ENCODE results near the gene GATD1.

The GATD1 gene

GRCh38 chr11:776561-777287 lies 563 bp downstream of the GATD1 start (continued):
- TF ChIP-seq ZNF248 (tag by site-specific recombination; IDR thresholded peaks at IDR 0.05), result no peak
- no peak for TF ChIP-seq ZNF274 (IDR thresholded peaks at IDR 0.05; ENCODE audit: low read length)
- TF ChIP-seq ZNF274 (tag by site-specific recombination; IDR thresholded peaks at IDR 0.05; ENCODE audit: borderline replicate concordance), result no peak
- 0 out of 2 replicates have a peak, but pooled peaks have one; percentile 22 for TF ChIP-seq ZNF423 (tag by site-specific recombination; IDR thresholded peaks at IDR 0.05)
- TF ChIP-seq, protein P1, sequence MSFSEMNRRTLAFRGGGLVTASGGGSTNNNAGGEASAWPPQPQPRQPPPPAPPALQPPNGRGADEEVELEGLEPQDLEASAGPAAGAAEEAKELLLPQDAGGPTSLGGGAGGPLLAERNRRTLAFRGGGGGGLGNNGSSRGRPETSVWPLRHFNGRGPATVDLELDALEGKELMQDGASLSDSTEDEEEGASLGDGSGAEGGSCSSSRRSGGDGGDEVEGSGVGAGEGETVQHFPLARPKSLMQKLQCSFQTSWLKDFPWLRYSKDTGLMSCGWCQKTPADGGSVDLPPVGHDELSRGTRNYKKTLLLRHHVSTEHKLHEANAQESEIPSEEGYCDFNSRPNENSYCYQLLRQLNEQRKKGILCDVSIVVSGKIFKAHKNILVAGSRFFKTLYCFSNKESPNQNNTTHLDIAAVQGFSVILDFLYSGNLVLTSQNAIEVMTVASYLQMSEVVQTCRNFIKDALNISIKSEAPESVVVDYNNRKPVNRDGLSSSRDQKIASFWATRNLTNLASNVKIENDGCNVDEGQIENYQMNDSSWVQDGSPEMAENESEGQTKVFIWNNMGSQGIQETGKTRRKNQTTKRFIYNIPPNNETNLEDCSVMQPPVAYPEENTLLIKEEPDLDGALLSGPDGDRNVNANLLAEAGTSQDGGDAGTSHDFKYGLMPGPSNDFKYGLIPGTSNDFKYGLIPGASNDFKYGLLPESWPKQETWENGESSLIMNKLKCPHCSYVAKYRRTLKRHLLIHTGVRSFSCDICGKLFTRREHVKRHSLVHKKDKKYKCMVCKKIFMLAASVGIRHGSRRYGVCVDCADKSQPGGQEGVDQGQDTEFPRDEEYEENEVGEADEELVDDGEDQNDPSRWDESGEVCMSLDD (tag by site-specific recombination; IDR thresholded peaks at IDR 0.05), result 0 out of 2 replicates have a peak, but pooled peaks have one; percentile 23
- TF ChIP-seq, protein P2, sequence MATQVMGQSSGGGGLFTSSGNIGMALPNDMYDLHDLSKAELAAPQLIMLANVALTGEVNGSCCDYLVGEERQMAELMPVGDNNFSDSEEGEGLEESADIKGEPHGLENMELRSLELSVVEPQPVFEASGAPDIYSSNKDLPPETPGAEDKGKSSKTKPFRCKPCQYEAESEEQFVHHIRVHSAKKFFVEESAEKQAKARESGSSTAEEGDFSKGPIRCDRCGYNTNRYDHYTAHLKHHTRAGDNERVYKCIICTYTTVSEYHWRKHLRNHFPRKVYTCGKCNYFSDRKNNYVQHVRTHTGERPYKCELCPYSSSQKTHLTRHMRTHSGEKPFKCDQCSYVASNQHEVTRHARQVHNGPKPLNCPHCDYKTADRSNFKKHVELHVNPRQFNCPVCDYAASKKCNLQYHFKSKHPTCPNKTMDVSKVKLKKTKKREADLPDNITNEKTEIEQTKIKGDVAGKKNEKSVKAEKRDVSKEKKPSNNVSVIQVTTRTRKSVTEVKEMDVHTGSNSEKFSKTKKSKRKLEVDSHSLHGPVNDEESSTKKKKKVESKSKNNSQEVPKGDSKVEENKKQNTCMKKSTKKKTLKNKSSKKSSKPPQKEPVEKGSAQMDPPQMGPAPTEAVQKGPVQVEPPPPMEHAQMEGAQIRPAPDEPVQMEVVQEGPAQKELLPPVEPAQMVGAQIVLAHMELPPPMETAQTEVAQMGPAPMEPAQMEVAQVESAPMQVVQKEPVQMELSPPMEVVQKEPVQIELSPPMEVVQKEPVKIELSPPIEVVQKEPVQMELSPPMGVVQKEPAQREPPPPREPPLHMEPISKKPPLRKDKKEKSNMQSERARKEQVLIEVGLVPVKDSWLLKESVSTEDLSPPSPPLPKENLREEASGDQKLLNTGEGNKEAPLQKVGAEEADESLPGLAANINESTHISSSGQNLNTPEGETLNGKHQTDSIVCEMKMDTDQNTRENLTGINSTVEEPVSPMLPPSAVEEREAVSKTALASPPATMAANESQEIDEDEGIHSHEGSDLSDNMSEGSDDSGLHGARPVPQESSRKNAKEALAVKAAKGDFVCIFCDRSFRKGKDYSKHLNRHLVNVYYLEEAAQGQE (tag by site-specific recombination; IDR thresholded peaks at IDR 0.05), result no peak
- TF ChIP-seq, protein P3, sequence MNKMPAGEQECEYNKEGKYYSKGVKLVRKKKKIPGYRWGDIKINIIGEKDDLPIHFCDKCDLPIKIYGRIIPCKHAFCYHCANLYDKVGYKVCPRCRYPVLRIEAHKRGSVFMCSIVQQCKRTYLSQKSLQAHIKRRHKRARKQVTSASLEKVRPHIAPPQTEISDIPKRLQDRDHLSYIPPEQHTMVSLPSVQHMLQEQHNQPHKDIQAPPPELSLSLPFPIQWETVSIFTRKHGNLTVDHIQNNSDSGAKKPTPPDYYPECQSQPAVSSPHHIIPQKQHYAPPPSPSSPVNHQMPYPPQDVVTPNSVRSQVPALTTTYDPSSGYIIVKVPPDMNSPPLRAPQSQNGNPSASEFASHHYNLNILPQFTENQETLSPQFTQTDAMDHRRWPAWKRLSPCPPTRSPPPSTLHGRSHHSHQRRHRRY (tag by site-specific recombination; IDR thresholded peaks at IDR 0.05), result no peak
- TF ChIP-seq ZNF670 (tag by site-specific recombination; IDR thresholded peaks at IDR 0.05; ENCODE audit: low read depth), result no peak
- TF ChIP-seq ZBTB26 (tag by site-specific recombination; optimal IDR thresholded peaks at IDR 0.05), result peak; percentile 35
- TF ChIP-seq GLIS1 (tag by site-specific recombination; IDR thresholded peaks at IDR 0.05), result peak; percentile 36; the same call in 1 of the 2 replicates
- no peak for TF ChIP-seq ZNF114 (tag by site-specific recombination; IDR thresholded peaks at IDR 0.05)
- no peak for TF ChIP-seq ZNF555 (tag by site-specific recombination; conservative IDR thresholded peaks at IDR 0.05)
- TF ChIP-seq, protein P4, sequence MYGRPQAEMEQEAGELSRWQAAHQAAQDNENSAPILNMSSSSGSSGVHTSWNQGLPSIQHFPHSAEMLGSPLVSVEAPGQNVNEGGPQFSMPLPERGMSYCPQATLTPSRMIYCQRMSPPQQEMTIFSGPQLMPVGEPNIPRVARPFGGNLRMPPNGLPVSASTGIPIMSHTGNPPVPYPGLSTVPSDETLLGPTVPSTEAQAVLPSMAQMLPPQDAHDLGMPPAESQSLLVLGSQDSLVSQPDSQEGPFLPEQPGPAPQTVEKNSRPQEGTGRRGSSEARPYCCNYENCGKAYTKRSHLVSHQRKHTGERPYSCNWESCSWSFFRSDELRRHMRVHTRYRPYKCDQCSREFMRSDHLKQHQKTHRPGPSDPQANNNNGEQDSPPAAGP (tag by site-specific recombination; IDR thresholded peaks at IDR 0.05), result no peak
- TF ChIP-seq YY1 (tag by site-specific recombination; IDR thresholded peaks at IDR 0.05), result no peak
- TF ChIP-seq ZNF777 (tag by site-specific recombination; IDR thresholded peaks at IDR 0.05; ENCODE audit: borderline replicate concordance), result no peak
- no peak for TF ChIP-seq ZNF16 (tag by site-specific recombination; IDR thresholded peaks at IDR 0.05; ENCODE audit: low read depth)
- no peak for TF ChIP-seq RBAK (tag by site-specific recombination; IDR thresholded peaks at IDR 0.05)
- TF ChIP-seq ZNF433 (tag by site-specific recombination; IDR thresholded peaks at IDR 0.05; ENCODE audit: low read depth), result no peak
- TF ChIP-seq OVOL3 (tag by site-specific recombination; IDR thresholded peaks at IDR 0.05), result no peak
- no peak for TF ChIP-seq ZNF785 (tag by site-specific recombination; IDR thresholded peaks at IDR 0.05)
- TF ChIP-seq ZNF335 (tag by site-specific recombination; conservative IDR thresholded peaks at IDR 0.05), result peak; percentile 70; the same call in 1 of the 2 replicates
- TF ChIP-seq ZNF302 (tag by site-specific recombination; IDR thresholded peaks at IDR 0.05; ENCODE audit: low read depth), result no peak
- no peak for TF ChIP-seq ZNF473 (tag by site-specific recombination; IDR thresholded peaks at IDR 0.05)
- no peak for TF ChIP-seq ZNF155 (tag by site-specific recombination; IDR thresholded peaks at IDR 0.05)
- TF ChIP-seq, protein P5, sequence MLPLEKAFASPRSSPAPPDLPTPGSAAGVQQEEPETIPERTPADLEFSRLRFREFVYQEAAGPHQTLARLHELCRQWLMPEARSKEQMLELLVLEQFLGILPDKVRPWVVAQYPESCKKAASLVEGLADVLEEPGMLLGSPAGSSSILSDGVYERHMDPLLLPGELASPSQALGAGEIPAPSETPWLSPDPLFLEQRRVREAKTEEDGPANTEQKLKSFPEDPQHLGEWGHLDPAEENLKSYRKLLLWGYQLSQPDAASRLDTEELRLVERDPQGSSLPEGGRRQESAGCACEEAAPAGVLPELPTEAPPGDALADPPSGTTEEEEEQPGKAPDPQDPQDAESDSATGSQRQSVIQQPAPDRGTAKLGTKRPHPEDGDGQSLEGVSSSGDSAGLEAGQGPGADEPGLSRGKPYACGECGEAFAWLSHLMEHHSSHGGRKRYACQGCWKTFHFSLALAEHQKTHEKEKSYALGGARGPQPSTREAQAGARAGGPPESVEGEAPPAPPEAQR (tag by site-specific recombination; IDR thresholded peaks at IDR 0.05), result no peak
- TF ChIP-seq ZNF791 (tag by site-specific recombination; IDR thresholded peaks at IDR 0.05), result no peak
- no peak for TF ChIP-seq ZNF692 (tag by site-specific recombination; IDR thresholded peaks at IDR 0.05)

All from HEK293 (cell line).